CD14-positive monocyte (primary cell): ENCODE data around the gene MT1X. TPM values are rescaled to one million over a fixed set of nuclear protein-coding genes. Genes with fewer than 3 reads are reported as not detected.

Experiments
- DNase-seq, 3 donors: peaks; one replicate each; pipeline ENCODE4 v3.0.0-alpha.2; 2011 to 2022
- H2AFZ ChIP-seq: 2 replicates; pipeline ENCODE4 v1.6.0; 2012; ENCODE audit warnings: mild to moderate bottlenecking, low read depth, low read length, inconsistent platforms; ENCODE audit not compliant: insufficient read depth, poor library complexity, severe bottlenecking
- H3K27ac ChIP-seq, 2 donors: 1 replicate in 1 of 2; 2 replicates in 1 of 2; pipeline ENCODE4 v1.5.1; 2012 to 2013; ENCODE audit warnings: low read length in 2 of 2, control low read depth in 1 of 2, inconsistent platforms in 1 of 2, low read depth in 1 of 2, mild to moderate bottlenecking in 1 of 2
- H3K27me3 ChIP-seq, 2 donors: one replicate each; pipeline versions ENCODE4 v1.6.0 to v1.6.1; 2011 to 2013; ENCODE audit warnings: low read length in 2 of 2; ENCODE audit not compliant: control insufficient read depth in 2 of 2, insufficient read depth in 2 of 2
- H3K36me3 ChIP-seq, 2 donors: replicated peaks in 1 of 2; 1 replicate in 1 of 2; 2 replicates in 1 of 2; pipeline versions ENCODE4 v1.5.1 to v1.6.1; 2012 to 2013; ENCODE audit warnings: low read length in 2 of 2, control low read depth in 1 of 2, inconsistent platforms in 1 of 2, mild to moderate bottlenecking in 1 of 2; ENCODE audit not compliant: insufficient read depth in 2 of 2, control insufficient read depth in 1 of 2
- H3K4me1 ChIP-seq, 2 donors: 1 replicate in 1 of 2; 2 replicates in 1 of 2; pipeline versions ENCODE4 v1.5.1 to v1.6.1; 2012 to 2013; ENCODE audit warnings: low read length in 2 of 2, control low read depth in 1 of 2, inconsistent platforms in 1 of 2, mild to moderate bottlenecking in 1 of 2, moderate library complexity in 1 of 2; ENCODE audit not compliant: insufficient read depth in 2 of 2, control insufficient read depth in 1 of 2
- H3K4me2 ChIP-seq: replicated peaks from 2 replicates; pipeline ENCODE3; 2012; ENCODE audit warnings: low read length, moderate library complexity, mild to moderate bottlenecking; ENCODE audit not compliant: poor library complexity, severe bottlenecking; ENCODE audit errors: extremely low read depth
- H3K4me3 ChIP-seq, 3 experiments: fragments of 200-600 bp in 1 of 3; sonication (generic) in 1 of 3; replicated peaks in 1 of 3; 1 replicate in 2 of 3; 2 replicates in 1 of 3; pipeline ENCODE4 v1.5.1; 2011 to 2013; ENCODE audit warnings: low read length in 3 of 3, mild to moderate bottlenecking in 3 of 3, control low read depth in 2 of 3, low read depth in 2 of 3, inconsistent platforms in 1 of 3, moderate library complexity in 1 of 3
- H3K79me2 ChIP-seq: 2 replicates; pipeline ENCODE4 v1.6.0; 2012; ENCODE audit warnings: mild to moderate bottlenecking, control low read depth, inconsistent platforms, low read length, moderate library complexity; ENCODE audit not compliant: insufficient read depth
- H3K9ac ChIP-seq: 2 replicates; pipeline ENCODE4 v1.6.0; 2017; ENCODE audit warnings: low read length, mild to moderate bottlenecking; ENCODE audit not compliant: insufficient read depth, poor library complexity, severe bottlenecking
- H3K9me3 ChIP-seq, 2 donors: replicated peaks in 1 of 2; 1 replicate in 1 of 2; 2 replicates in 1 of 2; pipeline versions ENCODE4 v1.5.1 to v1.6.1; 2012 to 2013; ENCODE audit warnings: low read length in 2 of 2, control low read depth in 1 of 2; ENCODE audit not compliant: control insufficient read depth in 1 of 2, insufficient read depth in 1 of 2
- H4K20me1 ChIP-seq: 2 replicates; pipeline ENCODE4 v1.6.0; 2012; ENCODE audit warnings: mild to moderate bottlenecking, low read length, control low read depth, moderate library complexity; ENCODE audit not compliant: insufficient read depth
- H3K27ac Mint-ChIP-seq, 7 donors: one replicate each; pipeline ENCODE4 v1.8.0; 2020; ENCODE audit warnings: mild to moderate bottlenecking in 7 of 7, mixed read lengths in 7 of 7, moderate library complexity in 6 of 7, inconsistent platforms in 2 of 7
- H3K27me3 Mint-ChIP-seq, 3 donors: one replicate each; pipeline ENCODE4 v1.8.0; 2021 to 2022; ENCODE audit warnings: low read depth in 3 of 3, mild to moderate bottlenecking in 3 of 3, mixed read lengths in 3 of 3, moderate library complexity in 3 of 3, inconsistent platforms in 1 of 3
- H3K36me3 Mint-ChIP-seq, 2 donors: one replicate each; pipeline ENCODE4 v1.8.0; 2020; ENCODE audit warnings: mixed read lengths in 2 of 2, inconsistent platforms in 1 of 2, mild to moderate bottlenecking in 1 of 2
- H3K4me1 Mint-ChIP-seq: one replicate; pipeline ENCODE4 v1.8.0; 2020; ENCODE audit warnings: mild to moderate bottlenecking, mixed read lengths
- H3K4me3 Mint-ChIP-seq, 2 donors: one replicate each; pipeline ENCODE4 v1.8.0; 2020; ENCODE audit warnings: mild to moderate bottlenecking in 2 of 2, mixed read lengths in 2 of 2, moderate library complexity in 1 of 2
- H3K9me3 Mint-ChIP-seq, 7 donors: one replicate each; pipeline ENCODE4 v1.8.0; 2020 to 2022; ENCODE audit warnings: mixed read lengths in 7 of 7, mild to moderate bottlenecking in 6 of 7, moderate library complexity in 6 of 7, inconsistent platforms in 2 of 7
- WGBS: methylation state at CpG from one replicate; pipeline ENCODE4 v1.1.5; 2013; ENCODE audit warnings: missing lambda C conversion rate; ENCODE audit not compliant: insufficient coverage; 5-methylcytosine and 5-hydroxymethylcytosine counted together
- intact Hi-C, 2 donors: fragments of 100-400 bp; cut with micrococcal nuclease; formaldehyde crosslinking; loops; one replicate each; pipeline versions ENCODE4 v1.15.0 to v1.15.1; 2023
- polyA plus RNA-seq, 3 donors: library from polyadenylated mRNA; depleted of rRNA in 1 of 3; unstranded in 2 of 3; stranded (reverse) in 1 of 3; fragments of 300-500 nt in 2 of 3; fragments of >200 nt in 1 of 3; fragmentation: Illumina TruSeq in 2 of 3; gene quantifications; 1 replicate in 2 of 3; 2 replicates in 1 of 3; pipeline ENCODE4 v1.2.3, GENCODE V29; 2012 to 2021
- TF ChIP-seq, protein P1 (sequence below): fragments of 200-600 bp; IDR thresholded peaks from one replicate; pipeline ENCODE4 v1.8.0; 2022; ENCODE audit warnings: antibody characterized with exemption, mild to moderate bottlenecking

MT1X gene
- polyA plus RNA-seq, 3 donors = 34.5 to 87.9 (median 55.4) TPM

DNA sequence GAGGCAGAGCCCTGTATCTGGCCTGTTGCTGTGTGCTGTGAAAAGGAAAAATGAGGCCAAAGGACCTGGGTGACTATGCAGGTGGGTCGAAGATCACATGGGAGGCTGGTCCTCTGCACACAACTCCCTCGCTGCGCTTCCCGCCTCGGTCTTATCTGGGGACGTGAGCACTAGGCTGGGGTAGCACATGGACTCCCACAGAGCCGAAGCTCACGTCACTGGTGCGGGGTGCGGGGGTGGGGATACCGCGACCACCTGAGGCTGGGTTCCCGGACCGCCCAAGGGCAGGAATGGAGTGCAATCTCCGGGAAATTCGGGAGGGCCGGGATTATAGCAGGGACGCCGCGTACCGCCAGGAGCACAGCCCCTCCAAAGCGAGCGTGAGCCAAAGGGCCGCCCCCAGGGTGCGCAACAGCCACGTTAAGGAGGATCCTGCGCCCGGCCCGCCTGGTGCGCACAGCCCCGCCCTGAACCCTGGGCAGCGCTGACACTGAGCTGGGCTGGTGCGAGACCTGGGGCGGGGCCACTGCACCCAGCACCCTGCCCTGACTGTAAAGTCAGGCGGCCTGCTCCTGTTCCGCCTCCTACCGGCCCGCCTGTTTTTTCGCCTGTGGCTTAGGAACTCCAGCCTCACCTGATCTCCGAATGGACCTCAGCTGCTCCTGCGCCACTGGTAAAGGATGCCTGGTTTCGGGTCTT, 39.0 kb upstream of the MT1X start:
- Histone ChIP-seq H3K36me3 (no peaks in the 10 kb centered on the region), H3K9me3 (peaks cover 0 to 20% of the 10 kb centered on the region in 2 donors), H3K27me3 (peaks cover 80 to 100% of the 10 kb centered on the region in 2 donors), H4K20me1 (no peaks in the 10 kb centered on the region), H3K4me1 (peaks cover 6 to 12% of the 10 kb centered on the region in 2 donors), H2AFZ (peak overlapping the region; percentile 45), H3K27ac (no peak overlapping the region), H3K4me2 (peak overlapping the region; percentile 67), H3K79me2 (no peaks in the 10 kb centered on the region), H3K4me3 (peak overlapping the region in 1 of 3 experiments; percentile 54), H3K9ac (no peak overlapping the region)
- DNase-seq = peak; percentile 54 to 56 (median 55)
- no peaks in the 10 kb centered on the region for H3K36me3 Mint-ChIP-seq
- peak overlapping the region; percentile 37 to 83 for H3K4me3 Mint-ChIP-seq
- peaks cover 78 to 95% (median 92%) of the 10 kb centered on the region in 3 donors for H3K27me3 Mint-ChIP-seq
- peaks cover 0 to 7% (median 0%) of the 10 kb centered on the region in 7 donors for H3K9me3 Mint-ChIP-seq
- intact Hi-C loops = no loop called here
- TF ChIP-seq, protein P1, sequence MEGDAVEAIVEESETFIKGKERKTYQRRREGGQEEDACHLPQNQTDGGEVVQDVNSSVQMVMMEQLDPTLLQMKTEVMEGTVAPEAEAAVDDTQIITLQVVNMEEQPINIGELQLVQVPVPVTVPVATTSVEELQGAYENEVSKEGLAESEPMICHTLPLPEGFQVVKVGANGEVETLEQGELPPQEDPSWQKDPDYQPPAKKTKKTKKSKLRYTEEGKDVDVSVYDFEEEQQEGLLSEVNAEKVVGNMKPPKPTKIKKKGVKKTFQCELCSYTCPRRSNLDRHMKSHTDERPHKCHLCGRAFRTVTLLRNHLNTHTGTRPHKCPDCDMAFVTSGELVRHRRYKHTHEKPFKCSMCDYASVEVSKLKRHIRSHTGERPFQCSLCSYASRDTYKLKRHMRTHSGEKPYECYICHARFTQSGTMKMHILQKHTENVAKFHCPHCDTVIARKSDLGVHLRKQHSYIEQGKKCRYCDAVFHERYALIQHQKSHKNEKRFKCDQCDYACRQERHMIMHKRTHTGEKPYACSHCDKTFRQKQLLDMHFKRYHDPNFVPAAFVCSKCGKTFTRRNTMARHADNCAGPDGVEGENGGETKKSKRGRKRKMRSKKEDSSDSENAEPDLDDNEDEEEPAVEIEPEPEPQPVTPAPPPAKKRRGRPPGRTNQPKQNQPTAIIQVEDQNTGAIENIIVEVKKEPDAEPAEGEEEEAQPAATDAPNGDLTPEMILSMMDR = peak; percentile 39
- peaks cover 14% of the 10 kb centered on the region for H3K4me1 Mint-ChIP-seq
- 7% methylated on average over 42 of the region's 42 CpGs for WGBS
- H3K27ac Mint-ChIP-seq = no peak overlapping the region

DNA sequence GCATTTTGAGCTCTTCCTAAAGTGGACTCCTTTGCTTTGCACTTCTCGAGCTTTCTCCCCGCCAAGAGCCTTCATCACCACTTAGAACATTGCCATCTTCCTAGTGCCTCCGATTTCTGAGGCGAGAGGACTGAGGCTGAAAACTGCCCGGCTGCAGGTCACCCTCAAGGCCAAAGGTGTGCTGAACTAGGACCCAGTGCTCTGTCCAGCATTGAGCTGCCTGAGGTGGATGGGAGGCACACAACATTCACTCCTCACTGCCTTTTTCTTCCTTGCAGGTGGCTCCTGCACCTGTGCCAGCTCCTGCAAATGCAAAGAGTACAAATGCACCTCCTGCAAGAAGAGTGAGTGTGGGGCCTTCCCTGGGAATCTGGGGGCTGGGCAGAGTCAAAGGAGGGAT, 38.4 kb upstream of the MT1X start:
- Mint-ChIP-seq H3K4me3 (peak overlapping the region; percentile 37 to 83), H3K4me1 (peaks cover 13% of the 10 kb centered on the region), H3K27ac (no peak overlapping the region), H3K27me3 (peaks cover 79 to 95% (median 92%) of the 10 kb centered on the region in 3 donors), H3K9me3 (peaks cover 0 to 7% (median 0%) of the 10 kb centered on the region in 7 donors), H3K36me3 (no peaks in the 10 kb centered on the region)
- Histone ChIP-seq H3K4me1 (peaks cover 4 to 8% of the 10 kb centered on the region in 2 donors), H3K4me2 (peak overlapping the region; percentile 67), H3K9me3 (peaks cover 0 to 14% of the 10 kb centered on the region in 2 donors), H4K20me1 (no peaks in the 10 kb centered on the region), H3K27me3 (peaks cover 74 to 100% of the 10 kb centered on the region in 2 donors), H3K79me2 (no peaks in the 10 kb centered on the region), H3K27ac (no peak overlapping the region), H3K4me3 (peak overlapping the region in 1 of 3 experiments; percentile 54), H3K36me3 (no peaks in the 10 kb centered on the region), H3K9ac (no peak overlapping the region), H2AFZ (peak overlapping the region; percentile 45)
- intact Hi-C loops = no loop called here
- TF ChIP-seq, protein P1 = peak; percentile 7
- no peak for DNase-seq
- 35% methylated on average over 4 of the region's 5 CpGs for WGBS
